Renal cortex interstitium (tissue), 11 donors: ENCODE measurements around the gene SDK2. TPM values are rescaled to one million over a fixed set of nuclear protein-coding genes. Genes with fewer than 3 reads are reported as not detected.
A peak's percentile ranks its signal among the peaks of the same experiment; 100 is the strongest.

Source experiments
- DNase-seq, 11 donors: peaks; one replicate each; pipeline ENCODE4 v3.0.0-alpha.2; 2013; ENCODE audit warnings: low read depth in 9 of 11, low spot score in 4 of 11; ENCODE audit errors: extremely low read depth in 1 of 11
- polyA plus RNA-seq, 3 donors: library from polyadenylated mRNA; unstranded; fragments of 120-200 nt; gene quantifications; one replicate each; pipeline ENCODE4 v1.2.1, GENCODE V29; 2013; ENCODE audit not compliant: insufficient read length in 3 of 3

SDK2 gene
- polyA plus RNA-seq, 3 donors = 6.8 to 11.1 (median 9.2) TPM

DNA sequence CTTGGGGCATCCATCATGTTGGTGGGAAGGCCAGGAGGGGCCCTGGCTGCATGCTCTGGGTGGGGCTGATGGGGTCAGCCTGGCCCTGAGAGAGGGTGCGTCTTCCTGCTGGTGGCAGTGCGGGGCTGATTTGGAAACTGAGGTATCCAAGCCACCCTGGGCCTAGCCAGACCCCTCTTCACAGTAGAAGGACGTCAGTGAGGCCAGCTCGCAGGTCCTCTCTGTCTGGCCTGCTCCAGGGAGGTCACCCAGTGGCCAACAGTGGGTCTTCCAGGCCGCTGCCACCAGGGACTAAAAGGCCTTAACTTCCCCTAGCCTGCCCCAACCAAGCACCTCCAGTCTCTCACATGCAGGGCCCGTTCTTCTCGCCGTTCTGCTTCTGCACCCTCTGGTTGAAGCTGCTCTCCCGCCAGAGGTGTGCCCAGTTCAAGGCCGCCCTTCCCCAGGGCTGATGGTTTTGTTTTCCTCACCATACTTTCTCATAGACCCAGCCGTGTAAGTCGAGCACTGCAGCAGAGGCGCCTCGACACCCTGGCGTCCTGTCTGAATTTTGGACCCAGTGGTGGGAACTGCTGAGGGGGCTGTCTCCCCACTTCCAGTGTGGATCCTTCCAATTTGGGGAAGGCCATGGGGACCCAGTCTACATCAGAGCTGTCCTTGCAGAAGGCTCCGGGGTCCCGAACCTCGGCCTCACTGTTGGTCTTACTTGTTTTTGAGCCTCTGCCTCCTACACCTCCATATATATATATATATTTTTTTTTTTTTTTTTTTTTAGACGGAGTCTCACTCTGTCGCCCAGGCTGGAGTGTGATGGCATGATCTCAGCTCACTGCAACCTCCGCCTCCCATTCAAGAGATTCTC is 289.6 kb downstream of the SDK2 start:
- DNase-seq = no peak

DNA sequence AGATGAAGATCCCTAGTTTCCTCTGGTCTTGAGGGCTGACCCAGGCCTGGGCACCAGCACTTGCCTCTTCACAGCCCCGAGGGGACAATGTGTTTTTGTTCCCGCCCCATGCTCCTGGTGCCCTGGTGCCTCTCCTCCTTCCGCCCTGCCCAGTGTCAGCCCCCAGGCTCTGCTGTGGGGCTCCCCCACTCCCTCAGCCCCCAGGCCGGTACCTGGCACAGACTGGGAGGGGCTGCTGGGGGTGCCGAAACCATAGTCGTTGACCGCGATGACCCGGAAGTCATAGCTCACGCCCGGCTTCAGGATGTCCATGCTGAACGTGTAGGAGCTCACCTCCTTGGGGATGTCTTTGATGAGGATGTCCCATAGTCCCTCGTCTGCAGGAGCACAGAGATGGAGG is 292.0 kb downstream of the SDK2 start:
- DNase-seq = no peak

DNA sequence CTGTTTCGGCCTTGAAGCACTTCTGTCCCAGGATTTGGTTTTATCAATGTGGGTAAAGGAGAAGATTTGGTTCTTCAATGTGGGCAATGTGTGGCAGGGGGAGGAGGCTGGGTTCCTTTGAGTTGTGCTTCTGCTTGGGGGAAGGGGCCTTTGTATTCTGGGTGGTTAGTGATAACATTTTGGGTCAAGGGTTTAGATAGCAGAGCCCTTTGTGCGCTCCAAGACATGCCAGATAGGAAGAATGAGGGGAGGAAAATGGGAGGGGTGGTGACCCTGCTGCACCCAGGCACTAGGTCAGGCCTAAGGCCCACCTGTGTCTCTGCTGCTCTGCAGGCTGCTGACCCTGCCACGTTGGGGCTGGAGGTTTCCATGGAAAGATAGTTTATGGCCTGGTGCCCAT is 292.5 kb downstream of the SDK2 start:
- no peak for DNase-seq

DNA sequence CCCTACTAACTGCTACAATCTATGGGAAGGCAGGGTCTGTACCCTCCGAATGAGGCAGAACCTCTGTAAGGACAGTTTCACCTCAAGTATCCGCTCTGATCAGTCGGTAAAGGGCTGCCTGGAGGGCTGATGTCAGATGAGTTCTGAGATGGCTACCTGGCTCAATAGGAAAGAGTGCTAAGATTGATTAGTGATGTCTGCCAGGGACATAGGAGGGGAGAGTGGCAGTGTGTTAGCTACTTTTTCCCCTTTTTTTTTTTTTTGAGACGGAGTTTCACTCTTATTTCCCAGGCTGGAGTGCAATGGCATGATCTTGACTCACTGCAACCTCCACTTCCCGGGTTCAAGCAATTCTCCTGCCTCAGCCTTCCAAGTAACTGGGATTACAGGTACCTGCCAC is 293.4 kb downstream of the SDK2 start:
- no peak for DNase-seq

DNA sequence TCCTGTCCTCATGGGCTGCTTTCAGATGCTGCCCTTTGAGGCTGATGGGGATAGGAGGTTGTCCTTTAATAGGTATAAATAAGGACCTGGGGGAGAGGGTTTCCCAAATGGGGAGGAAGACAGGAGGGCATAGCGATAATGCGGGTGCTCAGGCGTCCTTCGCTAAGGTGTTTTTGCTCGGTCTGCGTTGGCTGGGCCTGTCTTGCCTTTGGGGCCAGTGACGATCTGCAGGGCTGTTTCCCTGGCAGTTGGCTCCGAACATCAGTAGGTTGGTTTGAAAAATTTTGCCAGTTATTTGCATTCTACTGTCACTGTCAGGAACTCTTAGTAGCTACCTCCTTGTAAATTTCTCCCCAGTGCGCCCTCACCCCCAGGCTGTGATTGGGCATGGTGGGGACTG is 294.6 kb downstream of the SDK2 start:
- DNase-seq = no peak

DNA sequence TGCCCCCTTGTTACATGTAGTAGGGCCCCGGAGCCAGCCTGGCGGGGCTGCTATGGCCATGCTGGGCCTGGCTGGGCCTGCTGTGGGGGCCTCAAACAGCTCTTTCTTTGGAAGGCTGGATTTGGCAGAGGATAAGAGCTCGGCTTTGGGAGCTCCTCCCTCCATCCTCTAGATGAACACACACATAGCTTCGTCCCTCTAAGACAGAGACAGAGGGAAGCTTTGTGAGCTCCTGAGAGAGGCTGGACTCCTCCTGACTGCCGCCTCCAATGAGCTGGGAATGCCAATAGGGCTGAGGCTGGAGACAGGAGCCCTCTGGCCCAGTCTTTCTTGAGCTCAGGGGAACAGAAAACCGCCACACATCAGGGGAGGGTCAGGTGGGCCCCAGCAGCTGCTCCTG is 295.1 kb downstream of the SDK2 start:
- peak in 2 of 11 donors; percentile 67 to 73 for DNase-seq

DNA sequence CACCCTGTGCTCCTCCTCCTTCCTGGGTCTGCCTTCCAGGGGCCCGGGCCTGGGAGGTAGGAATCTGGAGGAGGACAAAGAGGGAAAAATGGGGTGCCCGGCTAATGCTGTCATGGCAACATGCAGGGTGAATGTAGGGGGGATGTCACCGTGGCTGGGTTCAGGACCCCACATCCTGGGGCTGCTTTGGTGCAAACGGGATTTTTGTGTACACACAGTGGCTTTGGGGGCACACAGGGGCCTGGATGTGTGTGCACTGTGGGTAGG is 295.5 kb downstream of the SDK2 start:
- no peak for DNase-seq

DNA sequence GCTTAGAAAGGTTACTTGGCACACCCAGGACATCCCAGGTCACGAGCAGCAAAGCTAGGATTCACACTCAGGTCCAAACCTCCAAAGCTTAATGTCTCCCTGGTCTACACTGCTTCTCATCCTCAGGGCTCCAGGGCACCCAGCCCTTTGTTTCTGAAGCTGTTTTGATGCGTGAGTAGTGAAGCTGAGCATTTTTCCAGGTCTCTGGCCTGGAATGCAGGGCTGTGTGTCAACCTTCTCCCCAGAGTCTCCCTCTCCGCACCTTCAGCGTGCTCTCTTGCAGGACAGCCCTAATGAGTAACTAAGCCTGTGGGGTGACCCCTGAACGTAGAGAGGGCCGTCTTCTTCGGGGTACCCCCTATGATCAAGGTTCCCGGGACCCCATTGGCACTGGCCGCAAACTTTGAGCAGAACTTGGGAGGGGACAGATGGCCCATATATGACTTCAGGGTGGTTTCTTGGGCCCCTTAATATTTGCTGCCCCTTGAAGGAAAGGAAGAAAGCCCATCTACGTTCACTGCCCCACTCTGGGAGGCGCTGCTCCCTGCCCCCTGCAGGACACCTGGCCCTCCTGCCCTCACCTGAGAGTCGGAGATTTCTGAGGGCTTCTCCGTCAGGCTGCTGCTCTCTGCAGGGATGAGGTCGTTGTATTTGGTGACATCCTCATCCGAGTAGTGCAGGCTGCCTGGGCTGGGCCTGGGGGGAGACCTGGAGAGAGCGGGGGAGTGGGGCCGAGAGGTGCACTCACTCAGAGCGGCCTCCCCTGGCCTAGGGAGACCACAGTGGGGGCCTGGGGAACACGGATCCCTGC is 296.0 kb downstream of the SDK2 start:
- no peak for DNase-seq

DNA sequence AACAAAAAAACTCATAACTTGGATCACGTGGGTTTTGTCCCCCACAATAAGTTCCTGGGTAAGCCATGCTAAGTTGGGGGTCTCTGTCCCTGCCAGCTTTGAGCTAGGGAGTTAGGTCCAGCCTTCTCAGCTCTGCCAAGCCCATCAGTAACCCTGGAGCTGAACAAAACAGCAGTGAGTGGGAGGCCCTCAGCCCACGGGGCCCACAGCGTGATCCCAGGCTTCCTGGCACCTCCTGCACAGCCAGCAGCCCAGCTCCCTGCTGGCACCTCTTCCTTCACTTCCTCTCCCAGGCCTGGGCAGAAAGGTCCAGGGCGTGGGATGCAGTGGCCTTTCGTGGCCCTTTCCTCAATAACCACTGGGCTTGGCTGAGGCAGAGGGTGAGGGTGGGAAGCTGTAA is 296.9 kb downstream of the SDK2 start:
- no peak for DNase-seq

DNA sequence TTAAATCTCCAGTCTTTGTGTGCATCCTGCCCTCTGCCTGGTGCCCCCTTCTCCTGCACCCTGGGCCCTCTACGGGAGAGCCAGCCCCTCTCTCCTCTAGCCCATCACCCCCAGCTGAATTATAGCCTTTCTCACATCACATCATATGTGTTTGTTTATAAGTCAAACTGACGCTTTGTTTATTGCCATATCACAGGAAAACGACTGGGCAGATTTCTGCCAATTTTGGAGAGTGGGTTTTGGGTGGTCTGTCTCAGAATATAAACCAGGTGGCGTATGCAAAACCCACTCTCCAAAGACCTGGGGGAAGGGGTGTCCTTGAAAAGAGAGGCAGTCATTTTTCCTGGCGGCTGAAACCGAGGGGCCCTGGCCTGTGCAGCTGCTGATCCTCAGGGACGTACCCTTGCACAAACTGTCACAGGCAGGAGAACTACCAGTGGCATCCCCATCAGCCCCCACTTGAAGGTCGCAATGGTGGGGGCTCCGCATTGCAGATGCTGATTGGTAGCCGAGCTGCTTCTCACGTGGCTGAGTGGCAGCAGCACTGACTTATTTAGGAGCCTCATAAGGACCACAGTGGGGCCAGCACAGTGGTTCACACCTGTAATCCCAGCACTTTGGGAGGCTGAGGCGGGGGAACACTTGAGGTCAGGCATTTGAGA is 297.6 kb downstream of the SDK2 start:
- DNase-seq = no peak

DNA sequence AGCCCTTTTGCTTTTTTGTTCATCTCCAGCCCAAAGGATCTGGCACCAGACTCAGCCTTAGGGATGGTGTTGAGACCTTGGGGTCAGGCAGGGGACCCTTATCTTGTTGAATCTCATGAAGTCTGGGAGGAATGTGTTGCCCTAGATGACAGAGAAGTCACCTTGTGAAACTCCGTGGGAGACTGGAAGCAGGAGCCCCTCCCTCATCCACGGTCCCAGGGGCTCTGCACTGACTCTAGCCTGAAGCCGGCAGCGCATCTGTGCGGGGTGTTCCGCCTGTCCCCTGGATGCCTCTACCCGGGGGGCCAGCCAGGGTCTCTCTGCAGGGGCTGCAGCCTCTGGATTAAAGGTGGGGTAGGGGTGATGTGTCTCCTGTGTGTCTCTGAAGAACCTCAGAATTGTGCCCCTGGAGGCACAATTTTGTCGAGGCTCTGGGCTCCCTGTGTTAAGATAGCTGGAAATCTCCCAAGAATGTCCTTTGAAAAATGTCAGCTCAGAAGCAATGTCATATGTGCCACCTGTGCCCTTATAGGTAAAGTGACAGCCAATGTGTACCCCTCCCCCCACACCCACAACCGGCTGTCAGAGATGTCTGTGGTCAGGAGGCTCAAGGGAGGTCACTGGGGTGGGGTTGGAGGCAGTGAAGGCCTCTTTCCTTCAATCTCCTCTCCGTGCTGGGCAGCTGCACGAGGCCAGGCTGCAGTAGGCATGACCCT is 300.3 kb downstream of the SDK2 start:
- DNase-seq = no peak

DNA sequence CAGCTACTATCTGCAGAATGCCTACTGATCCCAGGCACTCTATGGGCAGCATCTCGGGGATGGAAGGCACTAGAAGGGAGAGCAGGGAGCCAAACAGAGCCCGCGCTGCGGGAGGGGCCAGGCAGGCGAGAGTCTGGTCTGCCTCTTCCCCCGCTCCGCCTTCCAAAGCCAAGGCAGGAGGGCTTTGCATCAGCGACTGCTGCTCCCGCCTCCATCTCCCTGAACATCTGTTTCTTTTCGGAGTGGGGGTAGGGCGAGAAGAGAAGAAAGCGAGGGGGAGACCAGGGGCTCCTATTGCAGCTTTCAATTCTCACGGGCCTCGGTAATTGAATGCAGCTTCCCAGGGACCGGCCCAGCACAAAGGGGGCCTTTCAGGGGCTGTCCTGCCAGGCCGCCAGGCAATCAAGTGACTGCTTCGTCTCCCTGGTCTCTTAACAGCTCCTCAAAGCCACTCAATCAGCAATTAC is 301.0 kb downstream of the SDK2 start:
- peak; percentile 80 to 94 (median 89) for DNase-seq

DNA sequence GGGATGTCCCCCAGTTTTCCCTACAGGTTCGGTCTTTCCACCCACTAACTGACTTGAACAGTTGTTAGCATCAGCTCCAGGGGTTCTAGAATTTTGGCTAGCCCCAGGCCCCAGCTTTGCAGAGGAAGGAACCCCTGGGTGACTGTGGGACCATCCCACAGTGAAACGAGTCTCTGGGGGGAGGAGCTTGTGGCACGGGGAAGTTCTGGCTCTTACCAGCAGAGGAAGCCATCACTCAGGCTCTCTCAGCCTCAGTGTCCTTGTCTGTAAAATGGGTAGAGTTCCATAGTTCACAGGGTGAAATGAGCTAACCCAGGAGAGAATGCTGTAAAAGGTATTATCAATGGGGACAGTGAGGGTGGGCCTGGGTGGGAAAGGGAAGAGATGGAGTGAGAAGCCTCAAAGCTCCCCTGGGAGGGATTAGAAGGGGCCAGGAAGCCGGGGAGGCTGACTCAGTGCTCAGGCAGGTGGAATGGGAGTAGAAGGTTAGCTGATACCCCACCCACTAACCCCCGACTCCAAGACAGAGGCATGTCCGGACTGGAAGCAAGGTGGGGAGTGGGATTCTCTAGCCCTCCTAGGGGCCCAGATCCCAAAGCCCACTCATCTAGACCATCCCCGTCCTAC is 301.6 kb downstream of the SDK2 start:
- no peak for DNase-seq

DNA sequence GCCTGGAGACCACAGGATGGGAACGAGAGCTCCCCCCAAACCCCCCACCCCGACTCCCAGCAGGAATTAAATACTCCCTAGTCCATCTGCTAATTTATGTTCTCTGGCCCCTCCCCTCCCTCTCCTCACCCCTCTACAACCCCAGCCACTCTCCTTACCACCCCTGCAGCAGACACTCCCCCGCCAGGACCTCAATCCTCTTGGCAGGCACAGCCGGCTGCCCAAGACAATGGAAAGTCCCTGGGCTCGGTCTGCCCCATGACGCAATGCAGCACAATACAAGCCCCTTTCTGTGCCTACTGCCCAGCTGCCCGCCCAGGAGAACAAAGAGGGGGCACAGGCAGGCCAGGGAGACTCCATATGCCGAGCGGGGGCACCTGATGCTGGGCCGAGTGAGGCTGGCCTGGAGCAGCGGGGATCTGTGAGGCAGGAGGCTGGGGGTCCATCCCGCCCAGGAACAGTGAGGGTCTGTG is 302.2 kb downstream of the SDK2 start:
- peak in 9 of 11 donors; percentile 75 to 91 (median 83) for DNase-seq

DNA sequence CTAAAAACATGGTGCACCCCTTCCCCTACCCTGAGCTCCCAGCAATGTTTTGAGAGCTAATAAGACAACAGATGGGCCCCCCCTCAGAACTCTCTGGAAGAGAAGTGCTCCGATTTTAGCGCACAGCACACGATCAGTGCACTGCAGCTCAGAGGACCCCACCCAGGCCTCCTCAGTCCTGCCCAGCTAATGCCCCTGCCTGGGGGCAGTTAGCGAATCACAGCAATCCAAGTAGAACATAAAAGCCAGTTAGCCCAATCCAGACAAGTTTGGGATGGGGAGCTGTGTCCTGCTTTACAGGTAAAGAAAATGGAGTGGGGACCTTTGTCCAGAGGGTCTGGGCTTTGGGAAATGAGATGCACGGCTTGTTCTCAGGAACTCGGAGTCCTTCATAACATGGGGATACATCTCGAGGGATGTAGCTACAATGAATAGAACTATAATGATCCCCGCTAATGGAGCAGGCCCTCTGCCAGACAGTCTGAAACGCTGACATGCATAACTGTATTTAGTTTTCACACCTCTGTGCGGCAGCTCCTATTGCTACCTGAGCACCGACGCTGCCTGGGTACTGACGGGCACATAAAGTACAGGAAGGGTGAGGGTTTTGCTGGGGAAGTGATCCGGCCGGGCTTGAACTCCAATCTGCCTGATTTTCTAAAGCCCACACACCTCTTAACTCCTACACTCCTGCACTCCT is 302.7 kb downstream of the SDK2 start:
- no peak for DNase-seq

DNA sequence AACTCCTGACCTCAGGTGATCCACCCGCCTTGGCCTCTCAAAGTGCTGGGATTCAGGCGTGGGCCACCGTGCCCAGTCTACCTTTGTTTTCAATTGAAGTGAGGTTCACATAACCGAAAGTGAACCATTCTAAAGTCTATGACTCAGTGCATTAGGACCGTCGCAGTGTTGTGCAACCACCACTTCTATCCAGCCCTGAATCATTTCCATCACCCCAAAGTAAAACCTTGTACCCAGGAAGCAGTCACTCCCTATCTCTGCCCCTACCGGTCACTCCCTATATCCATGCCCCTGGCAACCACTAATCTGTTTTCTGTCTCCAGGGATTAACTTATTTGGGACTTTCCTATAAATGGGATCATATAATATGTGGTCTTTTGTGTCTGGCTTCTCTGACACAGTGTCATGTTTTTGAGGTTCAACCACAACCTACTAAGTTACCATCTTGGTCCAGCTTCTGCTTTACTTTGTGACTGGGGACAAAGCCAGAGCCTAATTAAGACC is 304.1 kb downstream of the SDK2 start:
- DNase-seq = no peak

DNA sequence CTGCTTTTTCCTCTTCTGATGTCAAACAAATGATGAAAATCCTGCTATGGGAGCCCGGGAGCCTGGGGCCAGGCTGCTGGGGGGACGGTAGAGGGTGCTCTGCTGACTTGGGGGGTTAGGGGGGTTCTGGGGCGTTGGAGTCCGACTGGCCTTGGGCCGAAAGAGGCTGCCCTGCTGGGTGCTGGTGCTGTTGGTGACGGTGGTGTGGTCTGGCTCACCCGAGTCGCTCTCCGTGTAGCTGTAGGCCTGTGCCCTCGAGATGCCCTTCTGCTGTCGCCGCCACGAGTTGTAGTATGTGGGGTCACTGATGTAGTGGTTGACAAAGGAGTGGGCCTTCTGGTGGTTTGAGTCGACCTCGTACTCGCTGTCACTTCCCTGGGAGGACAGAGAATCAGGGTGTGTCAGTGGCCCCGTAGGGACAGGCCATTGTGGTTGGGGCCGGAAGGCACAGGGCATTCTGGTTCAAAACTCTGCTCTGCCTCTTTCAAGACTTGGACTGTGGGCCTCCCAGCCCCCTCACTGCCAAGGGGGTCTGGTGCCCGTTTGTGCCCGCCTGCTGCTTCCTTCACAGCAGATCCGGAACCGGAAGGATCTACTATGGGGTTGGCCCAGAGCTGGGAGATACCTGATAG is 305.6 kb downstream of the SDK2 start:
- no peak for DNase-seq
